ENCODE results near the gene SUGP1. TPM values are rescaled to one million over a fixed set of nuclear protein-coding genes. Genes with fewer than 3 reads are reported as not detected.

The SUGP1 gene
- total and polyA plus RNA-seq, 2 of the 13 experiments (the other 11 are each of a cell fraction or from before 2014, with no cell fraction given), result 21.6 to 25.9 TPM

- TF ChIP-seq, protein P1, sequence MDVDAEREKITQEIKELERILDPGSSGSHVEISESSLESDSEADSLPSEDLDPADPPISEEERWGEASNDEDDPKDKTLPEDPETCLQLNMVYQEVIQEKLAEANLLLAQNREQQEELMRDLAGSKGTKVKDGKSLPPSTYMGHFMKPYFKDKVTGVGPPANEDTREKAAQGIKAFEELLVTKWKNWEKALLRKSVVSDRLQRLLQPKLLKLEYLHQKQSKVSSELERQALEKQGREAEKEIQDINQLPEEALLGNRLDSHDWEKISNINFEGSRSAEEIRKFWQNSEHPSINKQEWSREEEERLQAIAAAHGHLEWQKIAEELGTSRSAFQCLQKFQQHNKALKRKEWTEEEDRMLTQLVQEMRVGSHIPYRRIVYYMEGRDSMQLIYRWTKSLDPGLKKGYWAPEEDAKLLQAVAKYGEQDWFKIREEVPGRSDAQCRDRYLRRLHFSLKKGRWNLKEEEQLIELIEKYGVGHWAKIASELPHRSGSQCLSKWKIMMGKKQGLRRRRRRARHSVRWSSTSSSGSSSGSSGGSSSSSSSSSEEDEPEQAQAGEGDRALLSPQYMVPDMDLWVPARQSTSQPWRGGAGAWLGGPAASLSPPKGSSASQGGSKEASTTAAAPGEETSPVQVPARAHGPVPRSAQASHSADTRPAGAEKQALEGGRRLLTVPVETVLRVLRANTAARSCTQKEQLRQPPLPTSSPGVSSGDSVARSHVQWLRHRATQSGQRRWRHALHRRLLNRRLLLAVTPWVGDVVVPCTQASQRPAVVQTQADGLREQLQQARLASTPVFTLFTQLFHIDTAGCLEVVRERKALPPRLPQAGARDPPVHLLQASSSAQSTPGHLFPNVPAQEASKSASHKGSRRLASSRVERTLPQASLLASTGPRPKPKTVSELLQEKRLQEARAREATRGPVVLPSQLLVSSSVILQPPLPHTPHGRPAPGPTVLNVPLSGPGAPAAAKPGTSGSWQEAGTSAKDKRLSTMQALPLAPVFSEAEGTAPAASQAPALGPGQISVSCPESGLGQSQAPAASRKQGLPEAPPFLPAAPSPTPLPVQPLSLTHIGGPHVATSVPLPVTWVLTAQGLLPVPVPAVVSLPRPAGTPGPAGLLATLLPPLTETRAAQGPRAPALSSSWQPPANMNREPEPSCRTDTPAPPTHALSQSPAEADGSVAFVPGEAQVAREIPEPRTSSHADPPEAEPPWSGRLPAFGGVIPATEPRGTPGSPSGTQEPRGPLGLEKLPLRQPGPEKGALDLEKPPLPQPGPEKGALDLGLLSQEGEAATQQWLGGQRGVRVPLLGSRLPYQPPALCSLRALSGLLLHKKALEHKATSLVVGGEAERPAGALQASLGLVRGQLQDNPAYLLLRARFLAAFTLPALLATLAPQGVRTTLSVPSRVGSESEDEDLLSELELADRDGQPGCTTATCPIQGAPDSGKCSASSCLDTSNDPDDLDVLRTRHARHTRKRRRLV (CRISPR knock-in tag; IDR thresholded peaks at IDR 0.05), result no peak
- TF ChIP-seq PAX8 (CRISPR knock-in tag; IDR thresholded peaks at IDR 0.05; ENCODE audit: borderline replicate concordance), result no peak
- no peak for TF ChIP-seq NR0B2 (CRISPR knock-in tag; IDR thresholded peaks at IDR 0.05)
Observed at GRCh38 chr19:19356500-19356899, 36.2 kb upstream of the SUGP1 start (continued).

- H3K9ac ChIP-seq (ENCODE audit: insufficient read depth, low read depth, low read length), result no peak overlapping the region
- H3K79me2 ChIP-seq (ENCODE audit: insufficient read depth, low read length), result no peaks in the 10 kb centered on the region
- intact Hi-C loops (cut with micrococcal nuclease; ENCODE audit: unreplicated experiment), result no loop called here
- no peak overlapping the region for H2AFZ ChIP-seq (ENCODE audit: low read length)
- POLR2A ChIA-PET, result no interaction called here
- BruUV-seq (replicated peaks), result no TSS peak
- ATAC-seq (no peak), FAIRE-seq (no peak), DNase-seq (ENCODE audit: low spot score) (no peak)
- no peaks in the 10 kb centered on the region for H4K20me1 ChIP-seq (ENCODE audit: insufficient read depth, low read length)
- peaks cover 23 to 41% of the 10 kb centered on the region in 2 experiments; a peak in 4 of 5 replicates for H3K36me3 ChIP-seq (replicated peaks in 1 of 2; ENCODE audit: control insufficient read depth in 1 of 2, insufficient read depth in 2 of 2, low read length in 2 of 2)
- no peaks in the 10 kb centered on the region for H3K27me3 ChIP-seq (ENCODE audit: control insufficient read depth in 1 of 2, insufficient read depth in 2 of 2, low read length in 2 of 2)
- CTCF ChIA-PET (ENCODE audit: low intra/inter-chr PET ratio, low total read pairs), result no interaction called here
- no peak overlapping the region for H3K4me2 ChIP-seq (ENCODE audit: low read depth, low read length)
- H3K4me3 ChIP-seq (replicated peaks in 1 of 3; ENCODE audit: insufficient read depth in 1 of 3, low read depth in 2 of 3, low read length in 3 of 3), result no peak overlapping the region
- in situ Hi-C loops (cut with HindIII; ENCODE audit: extremely low pct_ligation_motif_present, low pct_unique_long_range_greater_than_20kb), result no loop called here
- H3K9me3 ChIP-seq (ENCODE audit: low read length), result no peaks in the 10 kb centered on the region
- 0 out of 2 replicates have a peak, but pooled peaks cover 1% of the 10 kb centered on the region for H3K4me1 ChIP-seq (ENCODE audit: insufficient read depth, low read length)
- H3K27ac ChIP-seq (ENCODE audit: extremely low read length, insufficient read depth, low read length), result no peak overlapping the region
- WGBS (ENCODE audit: low lambda C conversion rate), result 73% methylated on average over 5 of the region's 18 CpGs
- no peak for TF ChIP-seq ZNF563 (CRISPR knock-in tag; IDR thresholded peaks at IDR 0.05)
- TF ChIP-seq ZNF713 (CRISPR knock-in tag; IDR thresholded peaks at IDR 0.05), result no peak
- TF ChIP-seq ZSCAN29 (CRISPR knock-in tag; conservative IDR thresholded peaks at IDR 0.05), result no peak
- TF ChIP-seq ZNF678 (CRISPR knock-in tag; IDR thresholded peaks at IDR 0.05), result no peak
- TF ChIP-seq ZBTB49 (CRISPR knock-in tag; IDR thresholded peaks at IDR 0.05; ENCODE audit: borderline replicate concordance), result no peak
- no peak for TF ChIP-seq MYNN (CRISPR knock-in tag; IDR thresholded peaks at IDR 0.05; ENCODE audit: low read depth)
- TF ChIP-seq SMAD3 (CRISPR knock-in tag; IDR thresholded peaks at IDR 0.05), result no peak
- TF ChIP-seq, protein P2, sequence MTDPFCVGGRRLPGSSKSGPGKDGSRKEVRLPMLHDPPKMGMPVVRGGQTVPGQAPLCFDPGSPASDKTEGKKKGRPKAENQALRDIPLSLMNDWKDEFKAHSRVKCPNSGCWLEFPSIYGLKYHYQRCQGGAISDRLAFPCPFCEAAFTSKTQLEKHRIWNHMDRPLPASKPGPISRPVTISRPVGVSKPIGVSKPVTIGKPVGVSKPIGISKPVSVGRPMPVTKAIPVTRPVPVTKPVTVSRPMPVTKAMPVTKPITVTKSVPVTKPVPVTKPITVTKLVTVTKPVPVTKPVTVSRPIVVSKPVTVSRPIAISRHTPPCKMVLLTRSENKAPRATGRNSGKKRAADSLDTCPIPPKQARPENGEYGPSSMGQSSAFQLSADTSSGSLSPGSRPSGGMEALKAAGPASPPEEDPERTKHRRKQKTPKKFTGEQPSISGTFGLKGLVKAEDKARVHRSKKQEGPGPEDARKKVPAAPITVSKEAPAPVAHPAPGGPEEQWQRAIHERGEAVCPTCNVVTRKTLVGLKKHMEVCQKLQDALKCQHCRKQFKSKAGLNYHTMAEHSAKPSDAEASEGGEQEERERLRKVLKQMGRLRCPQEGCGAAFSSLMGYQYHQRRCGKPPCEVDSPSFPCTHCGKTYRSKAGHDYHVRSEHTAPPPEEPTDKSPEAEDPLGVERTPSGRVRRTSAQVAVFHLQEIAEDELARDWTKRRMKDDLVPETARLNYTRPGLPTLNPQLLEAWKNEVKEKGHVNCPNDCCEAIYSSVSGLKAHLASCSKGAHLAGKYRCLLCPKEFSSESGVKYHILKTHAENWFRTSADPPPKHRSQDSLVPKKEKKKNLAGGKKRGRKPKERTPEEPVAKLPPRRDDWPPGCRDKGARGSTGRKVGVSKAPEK (CRISPR knock-in tag; IDR thresholded peaks at IDR 0.05; ENCODE audit: borderline replicate concordance), result no peak
- no peak for TF ChIP-seq PHF5A (CRISPR knock-in tag; IDR thresholded peaks at IDR 0.05; ENCODE audit: low read depth, unreplicated experiment)
Observed at GRCh38 chr19:19355606-19356139, 35.4 kb upstream of the SUGP1 start.
